Stomach (tissue), 4 donors: ENCODE data around the gene CCDC102B.

Experiments used
- POLR2A ChIP-seq, 4 donors: fragments of 450-650 bp; IDR thresholded peaks; one replicate each; pipeline ENCODE4 v1.6.1; 2016; ENCODE audit warnings: antibody characterized with exemption in 4 of 4, control low read depth in 2 of 4, mild to moderate bottlenecking in 1 of 4, moderate library complexity in 1 of 4
- POLR2AphosphoS5 ChIP-seq, 3 donors: sonication (generic); formaldehyde crosslinking; IDR thresholded peaks; one replicate each; pipeline ENCODE4 v1.6.1; 2016; ENCODE audit warnings: antibody characterized with exemption in 3 of 3
- TF ChIP-seq, protein P1 (sequence below), 7 experiments: fragments of 450-650 bp in 4 of 7; fragments of 200-600 bp in 3 of 7; sonication (generic) in 3 of 7; IDR thresholded peaks; one replicate each; pipeline ENCODE4 v1.5.1; 2016 to 2019; ENCODE audit warnings: antibody characterized with exemption in 7 of 7, control low read depth in 2 of 7, mild to moderate bottlenecking in 1 of 7

DNA sequence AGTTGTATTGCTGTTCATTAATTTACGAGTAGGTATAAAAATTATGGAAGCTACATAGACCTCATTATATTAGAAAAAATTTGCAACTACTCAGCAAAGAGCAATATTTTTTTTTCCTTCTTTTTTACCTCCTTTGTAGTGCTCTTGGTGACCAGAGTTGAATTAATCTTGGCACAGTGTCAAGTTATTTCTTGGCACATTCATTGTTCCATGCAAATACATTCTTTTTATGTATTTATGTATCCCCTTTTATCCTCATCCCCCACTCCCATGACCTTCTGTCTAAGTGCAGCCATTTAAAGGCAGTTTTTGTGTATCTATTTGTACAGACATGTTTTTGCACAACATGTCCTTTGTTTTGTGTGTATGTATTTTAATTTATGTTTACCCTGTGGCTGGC is 224.5 kb downstream of the CCDC102B start:
- TF ChIP-seq, protein P1, sequence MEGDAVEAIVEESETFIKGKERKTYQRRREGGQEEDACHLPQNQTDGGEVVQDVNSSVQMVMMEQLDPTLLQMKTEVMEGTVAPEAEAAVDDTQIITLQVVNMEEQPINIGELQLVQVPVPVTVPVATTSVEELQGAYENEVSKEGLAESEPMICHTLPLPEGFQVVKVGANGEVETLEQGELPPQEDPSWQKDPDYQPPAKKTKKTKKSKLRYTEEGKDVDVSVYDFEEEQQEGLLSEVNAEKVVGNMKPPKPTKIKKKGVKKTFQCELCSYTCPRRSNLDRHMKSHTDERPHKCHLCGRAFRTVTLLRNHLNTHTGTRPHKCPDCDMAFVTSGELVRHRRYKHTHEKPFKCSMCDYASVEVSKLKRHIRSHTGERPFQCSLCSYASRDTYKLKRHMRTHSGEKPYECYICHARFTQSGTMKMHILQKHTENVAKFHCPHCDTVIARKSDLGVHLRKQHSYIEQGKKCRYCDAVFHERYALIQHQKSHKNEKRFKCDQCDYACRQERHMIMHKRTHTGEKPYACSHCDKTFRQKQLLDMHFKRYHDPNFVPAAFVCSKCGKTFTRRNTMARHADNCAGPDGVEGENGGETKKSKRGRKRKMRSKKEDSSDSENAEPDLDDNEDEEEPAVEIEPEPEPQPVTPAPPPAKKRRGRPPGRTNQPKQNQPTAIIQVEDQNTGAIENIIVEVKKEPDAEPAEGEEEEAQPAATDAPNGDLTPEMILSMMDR (IDR thresholded peaks at IDR 0.05): no peak
- TF ChIP-seq POLR2A (IDR thresholded peaks at IDR 0.05): no peak
- no peak for TF ChIP-seq POLR2AphosphoS5 (IDR thresholded peaks at IDR 0.05)
